Measurements from ENCODE around the gene LHFPL2. TPM values are rescaled to one million over a fixed set of nuclear protein-coding genes. Genes with fewer than 3 reads are reported as not detected.

Gene LHFPL2
- total and polyA plus RNA-seq, 9 donors = 38.0 to 90.9 (median 53.3) TPM

DNA sequence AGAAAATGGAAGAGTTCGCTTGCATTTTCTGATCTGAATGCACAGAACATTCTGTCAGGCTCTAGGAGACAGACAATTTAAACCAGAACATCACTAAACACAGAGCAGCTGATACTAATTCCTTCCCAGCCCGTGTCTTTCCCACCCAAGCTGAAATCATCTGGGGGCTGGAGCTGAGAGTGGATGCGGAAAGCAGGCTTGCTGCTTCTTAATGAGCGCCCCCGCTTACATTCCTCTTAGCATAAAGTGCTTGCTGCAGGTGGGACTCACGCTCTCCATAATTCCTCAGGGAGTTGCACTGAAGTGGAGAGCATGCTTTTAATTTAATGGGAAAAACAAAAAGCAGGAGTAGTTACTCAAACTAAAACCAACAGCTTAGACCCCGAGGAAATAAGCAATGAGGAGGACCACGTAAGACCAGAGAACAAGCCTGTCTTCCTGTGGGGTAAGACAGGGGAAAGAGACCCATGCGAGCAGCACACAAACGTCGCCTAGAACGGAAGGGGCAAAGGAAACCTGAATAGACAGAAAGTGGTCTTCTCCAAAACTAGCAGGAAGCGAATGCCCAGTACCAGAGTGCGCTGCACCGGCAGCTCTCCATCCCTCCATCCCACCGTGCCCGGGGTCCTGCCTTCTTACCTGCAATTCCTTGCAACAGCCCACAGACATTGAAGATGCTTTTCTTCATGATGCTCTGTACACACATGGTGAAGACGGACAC is 139.3 kb downstream of the LHFPL2 start:
- peak; percentile 91 for DNase-seq
- Histone ChIP-seq H3K27ac (ENCODE audit: low read length) (peak overlapping the region; percentile 68), H3K36me3 (ENCODE audit: control insufficient read depth, insufficient read depth, low read length) (peaks cover 5% of the 10 kb centered on the region), H3K4me3 (ENCODE audit: low read length) (peak overlapping the region; percentile 52), H3K9me3 (replicated peaks; ENCODE audit: control insufficient read depth, low read depth, low read length) (no peaks in the 10 kb centered on the region), H3K4me1 (ENCODE audit: control insufficient read depth, insufficient read depth, low read length) (peaks cover 79% of the 10 kb centered on the region), H3K27me3 (ENCODE audit: control insufficient read depth, insufficient read depth, low read length) (no peaks in the 10 kb centered on the region)
- 22% methylated on average over 11 of the region's 18 CpGs for WGBS (ENCODE audit: insufficient coverage)

DNA sequence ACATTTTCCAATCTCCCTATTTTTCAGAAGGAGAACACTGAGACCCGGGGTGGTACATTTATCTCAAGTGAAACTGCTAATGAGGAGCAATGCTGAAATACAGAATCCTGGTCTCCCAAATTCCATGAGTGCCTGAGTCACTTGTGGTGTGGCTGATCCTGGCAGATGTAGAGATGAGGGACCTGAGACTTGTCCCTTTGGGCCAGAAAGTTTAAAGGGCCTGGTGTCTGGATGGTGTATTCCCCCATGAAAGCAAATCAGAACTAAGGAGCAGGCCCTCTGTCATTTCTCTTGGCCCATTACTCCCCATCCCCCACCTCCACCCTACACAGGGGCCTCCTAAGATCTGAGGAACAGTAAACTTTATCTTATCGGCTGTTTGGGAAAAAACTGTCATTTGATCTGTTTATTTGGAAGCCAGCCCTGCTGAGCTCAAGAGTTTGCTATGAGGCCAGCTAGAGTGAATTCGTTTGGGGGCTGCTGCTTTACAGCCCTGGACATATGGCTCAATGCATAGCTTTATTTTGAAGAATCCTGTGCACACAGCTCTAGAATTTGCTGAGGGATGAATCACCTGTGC is 140.3 kb downstream of the LHFPL2 start:
- H3K36me3 ChIP-seq (ENCODE audit: control insufficient read depth, insufficient read depth, low read length) = no peaks in the 10 kb centered on the region
- H3K4me3 ChIP-seq (ENCODE audit: low read length) = peak overlapping the region; percentile 52
- H3K27me3 ChIP-seq (ENCODE audit: control insufficient read depth, insufficient read depth, low read length) = no peaks in the 10 kb centered on the region
- DNase-seq = peak; percentile 77
- peaks cover 85% of the 10 kb centered on the region for H3K4me1 ChIP-seq (ENCODE audit: control insufficient read depth, insufficient read depth, low read length)
- H3K27ac ChIP-seq (ENCODE audit: low read length) = peak overlapping the region; percentile 68
- WGBS (ENCODE audit: insufficient coverage) = 41% methylated on average over 2 of the region's 3 CpGs
- H3K9me3 ChIP-seq (replicated peaks; ENCODE audit: control insufficient read depth, low read depth, low read length) = no peaks in the 10 kb centered on the region

DNA sequence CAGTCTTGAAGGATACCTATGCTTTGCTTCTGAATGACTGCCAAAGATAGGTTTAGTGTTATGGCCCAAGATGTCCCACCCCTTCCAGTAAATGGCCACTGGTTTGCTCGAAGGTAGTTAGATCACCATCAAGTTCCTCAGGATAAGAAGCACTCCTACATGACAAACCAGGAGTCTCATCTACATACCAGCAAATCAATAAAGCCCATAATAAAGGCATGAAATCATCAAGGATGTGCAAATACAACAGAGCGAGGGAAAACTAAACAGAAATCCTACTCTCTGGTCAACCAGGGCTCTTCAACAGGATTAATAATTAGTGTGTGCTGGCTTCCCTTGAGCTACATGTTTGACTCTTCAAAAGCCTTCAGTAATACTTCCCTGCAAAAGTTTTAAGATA is 141.0 kb downstream of the LHFPL2 start:
- DNase-seq = no peak
- H3K9me3 ChIP-seq (replicated peaks; ENCODE audit: control insufficient read depth, low read depth, low read length) = no peaks in the 10 kb centered on the region
- peaks cover 83% of the 10 kb centered on the region for H3K4me1 ChIP-seq (ENCODE audit: control insufficient read depth, insufficient read depth, low read length)
- no peaks in the 10 kb centered on the region for H3K36me3 ChIP-seq (ENCODE audit: control insufficient read depth, insufficient read depth, low read length)
- no CpG with 5 or more reads among the region's 2 CpGs for whole genome bisulfite sequencing (ENCODE audit: insufficient coverage)
- no peak overlapping the region for H3K4me3 ChIP-seq (ENCODE audit: low read length)
- no peaks in the 10 kb centered on the region for H3K27me3 ChIP-seq (ENCODE audit: control insufficient read depth, insufficient read depth, low read length)
- no peak overlapping the region for H3K27ac ChIP-seq (ENCODE audit: low read length)

DNA sequence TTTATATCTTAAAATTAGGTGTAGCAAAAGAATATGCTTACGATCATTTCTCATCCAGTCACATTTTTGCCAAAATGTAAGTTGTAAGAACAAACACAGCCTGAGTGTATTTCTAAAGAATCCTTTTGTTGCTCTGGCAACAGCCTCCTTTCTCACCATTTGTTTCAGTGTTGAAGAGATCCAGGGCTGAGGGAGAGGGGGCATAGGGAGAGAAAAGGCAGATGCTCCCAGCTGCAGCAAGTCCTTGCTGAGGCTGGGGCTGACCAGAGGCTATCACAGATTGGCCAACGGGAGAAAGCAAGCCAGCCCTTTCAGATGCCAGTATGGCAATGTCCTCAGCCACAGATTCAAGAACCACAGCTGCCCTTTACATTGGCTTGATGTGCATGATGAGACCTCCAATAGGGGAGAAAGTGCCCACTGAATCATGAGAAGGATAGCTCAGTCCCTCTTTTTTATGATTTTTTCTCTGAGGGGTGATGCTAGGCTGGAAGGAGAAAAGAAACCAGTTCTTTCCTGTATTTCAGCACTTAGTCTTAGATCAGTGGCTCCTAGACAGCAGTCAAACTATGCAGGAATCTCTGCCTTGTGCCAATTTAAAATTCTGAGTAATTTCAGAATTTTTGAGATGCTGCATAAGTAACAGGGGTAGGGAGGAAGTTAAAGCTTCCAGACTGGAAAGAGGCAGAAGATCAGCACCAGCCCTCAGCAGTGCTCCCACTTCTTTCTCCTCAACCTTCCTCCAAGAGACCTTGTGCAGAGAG is 142.1 kb downstream of the LHFPL2 start:
- H3K4me1 ChIP-seq (ENCODE audit: control insufficient read depth, insufficient read depth, low read length) = peaks cover 74% of the 10 kb centered on the region
- peak overlapping the region; percentile 91 for H3K27ac ChIP-seq (ENCODE audit: low read length)
- H3K27me3 ChIP-seq (ENCODE audit: control insufficient read depth, insufficient read depth, low read length) = no peaks in the 10 kb centered on the region
- no peak overlapping the region for H3K4me3 ChIP-seq (ENCODE audit: low read length)
- no CpG with 5 or more reads among the region's 2 CpGs for WGBS (ENCODE audit: insufficient coverage)
- no peaks in the 10 kb centered on the region for H3K36me3 ChIP-seq (ENCODE audit: control insufficient read depth, insufficient read depth, low read length)
- DNase-seq = peak; percentile 92
- no peaks in the 10 kb centered on the region for H3K9me3 ChIP-seq (replicated peaks; ENCODE audit: control insufficient read depth, low read depth, low read length)

DNA sequence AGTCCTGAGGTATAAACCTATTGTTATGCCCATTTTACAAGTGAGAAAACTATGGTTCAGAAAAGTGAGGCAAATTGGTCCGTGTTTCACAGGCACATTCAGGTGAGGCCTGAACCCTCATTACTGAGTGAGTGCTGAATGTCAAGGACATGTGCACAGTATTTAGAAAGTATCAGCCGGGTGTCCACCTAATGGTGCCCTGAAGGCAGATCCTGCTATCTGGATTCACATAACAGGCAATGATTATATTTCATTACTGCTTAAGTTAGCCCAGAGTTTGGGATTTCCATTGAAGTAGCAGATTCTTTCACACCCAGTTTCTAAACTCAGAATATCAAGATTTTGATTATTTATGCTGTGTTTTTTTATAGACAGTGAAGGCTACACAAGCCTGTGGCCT is 142.7 kb downstream of the LHFPL2 start:
- Histone ChIP-seq H3K9me3 (replicated peaks; ENCODE audit: control insufficient read depth, low read depth, low read length) (no peaks in the 10 kb centered on the region), H3K4me1 (ENCODE audit: control insufficient read depth, insufficient read depth, low read length) (peaks cover 73% of the 10 kb centered on the region)
- 20% methylated on average over 1 of the region's 2 CpGs for WGBS (ENCODE audit: insufficient coverage)

DNA sequence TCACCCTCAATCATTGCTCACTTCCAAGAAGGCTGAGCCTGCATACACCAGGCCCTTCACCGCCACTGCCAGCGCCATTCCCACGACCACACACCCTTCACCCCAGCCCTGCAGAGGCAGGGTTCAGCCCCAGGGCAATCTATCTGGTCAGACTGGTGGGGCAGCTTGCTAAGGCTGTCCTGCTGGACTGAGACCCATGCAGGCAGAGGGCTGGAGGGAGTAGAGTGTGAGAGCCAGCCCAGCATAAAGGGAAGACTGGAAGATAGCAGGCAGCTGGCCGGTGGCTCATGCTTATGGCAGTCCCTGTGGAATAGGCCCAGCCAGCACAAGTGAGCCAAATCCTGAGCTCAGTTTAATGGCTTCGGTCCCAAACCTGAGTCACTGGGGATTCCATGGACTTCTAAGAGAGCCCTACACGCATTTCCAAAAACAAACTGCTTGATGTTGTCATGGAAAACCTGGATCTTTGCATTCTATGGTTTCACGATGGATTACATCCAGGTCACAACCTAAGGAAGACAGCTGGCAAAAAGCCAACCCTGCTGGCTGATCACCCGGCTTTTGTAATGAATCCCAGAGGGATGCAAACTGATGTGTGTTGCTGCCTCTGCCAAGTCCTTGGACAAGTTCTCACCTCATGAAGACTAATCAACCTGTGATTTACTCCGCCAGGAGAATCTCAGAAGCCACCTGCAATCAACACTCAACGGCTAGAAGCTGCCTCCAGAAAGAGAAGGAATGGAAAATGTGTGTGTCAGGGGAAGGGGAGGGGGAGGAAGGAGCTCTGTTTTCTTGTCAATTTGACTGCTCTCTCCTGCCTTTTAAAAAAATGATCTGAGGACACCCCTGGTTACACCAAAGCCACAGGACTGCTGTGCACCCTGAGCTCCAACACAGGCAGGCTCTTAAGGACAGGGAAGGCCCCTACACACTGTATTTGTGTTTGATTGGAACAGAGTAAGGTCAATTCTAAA is 143.6 kb downstream of the LHFPL2 start:
- Histone ChIP-seq H3K27me3 (ENCODE audit: control insufficient read depth, insufficient read depth, low read length) (no peaks in the 10 kb centered on the region), H3K27ac (ENCODE audit: low read length) (peak overlapping the region; percentile 91), H3K9me3 (replicated peaks; ENCODE audit: control insufficient read depth, low read depth, low read length) (no peaks in the 10 kb centered on the region), H3K4me1 (ENCODE audit: control insufficient read depth, insufficient read depth, low read length) (peaks cover 68% of the 10 kb centered on the region), H3K36me3 (ENCODE audit: control insufficient read depth, insufficient read depth, low read length) (peaks cover 3% of the 10 kb centered on the region), H3K4me3 (ENCODE audit: low read length) (no peak overlapping the region)
- peak; percentile 98 for DNase-seq
- 19% methylated on average over 4 of the region's 10 CpGs for WGBS (ENCODE audit: insufficient coverage)

More for the DNA sequence above, 142.7 kb downstream of the LHFPL2 start:
- Histone ChIP-seq H3K27ac (ENCODE audit: low read length) (peak overlapping the region; percentile 91), H3K36me3 (ENCODE audit: control insufficient read depth, insufficient read depth, low read length) (no peaks in the 10 kb centered on the region), H3K27me3 (ENCODE audit: control insufficient read depth, insufficient read depth, low read length) (no peaks in the 10 kb centered on the region), H3K4me3 (ENCODE audit: low read length) (no peak overlapping the region)
- no peak for DNase-seq

DNA sequence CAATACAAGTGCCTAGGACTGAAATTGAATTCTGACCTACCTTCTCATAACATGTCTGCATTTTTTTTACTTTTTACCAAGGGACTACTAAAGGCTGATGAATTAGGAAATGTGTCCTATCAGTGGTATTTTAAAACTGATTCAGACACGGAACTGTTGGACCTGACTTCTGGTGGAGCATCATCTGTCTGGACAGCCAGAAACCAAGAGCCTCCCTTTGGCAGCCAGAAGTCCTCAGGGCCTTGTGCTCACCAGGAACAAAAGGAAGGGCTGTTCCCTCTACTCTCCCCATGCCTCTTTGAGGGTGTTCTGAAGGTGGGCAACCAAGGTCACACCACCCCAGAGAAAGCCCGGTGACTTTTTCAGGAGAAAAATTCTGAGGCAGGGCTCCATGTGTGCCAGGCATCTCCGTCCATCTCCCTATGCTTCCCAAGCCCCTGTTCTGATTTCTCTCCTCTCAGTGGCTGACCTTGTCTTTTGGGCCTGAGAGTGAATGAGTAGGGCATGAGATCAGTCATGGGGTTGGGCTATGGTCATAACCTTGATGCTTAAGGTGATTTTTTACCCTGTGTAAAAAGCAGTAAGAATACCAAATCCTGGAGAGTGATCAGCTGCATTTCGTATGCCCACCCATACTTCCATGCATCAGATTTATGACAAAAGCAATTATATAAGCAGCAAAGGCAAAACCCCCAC is 144.5 kb downstream of the LHFPL2 start:
- peaks cover 59% of the 10 kb centered on the region for H3K4me1 ChIP-seq (ENCODE audit: control insufficient read depth, insufficient read depth, low read length)
- peak overlapping the region; percentile 91 for H3K27ac ChIP-seq (ENCODE audit: low read length)
- no peaks in the 10 kb centered on the region for H3K27me3 ChIP-seq (ENCODE audit: control insufficient read depth, insufficient read depth, low read length)
- 43% methylated on average over 1 of the region's 4 CpGs for WGBS (ENCODE audit: insufficient coverage)
- H3K36me3 ChIP-seq (ENCODE audit: control insufficient read depth, insufficient read depth, low read length) = peaks cover 3% of the 10 kb centered on the region
- peak; percentile 85 for DNase-seq
- no peak overlapping the region for H3K4me3 ChIP-seq (ENCODE audit: low read length)
- no peaks in the 10 kb centered on the region for H3K9me3 ChIP-seq (replicated peaks; ENCODE audit: control insufficient read depth, low read depth, low read length)

DNA sequence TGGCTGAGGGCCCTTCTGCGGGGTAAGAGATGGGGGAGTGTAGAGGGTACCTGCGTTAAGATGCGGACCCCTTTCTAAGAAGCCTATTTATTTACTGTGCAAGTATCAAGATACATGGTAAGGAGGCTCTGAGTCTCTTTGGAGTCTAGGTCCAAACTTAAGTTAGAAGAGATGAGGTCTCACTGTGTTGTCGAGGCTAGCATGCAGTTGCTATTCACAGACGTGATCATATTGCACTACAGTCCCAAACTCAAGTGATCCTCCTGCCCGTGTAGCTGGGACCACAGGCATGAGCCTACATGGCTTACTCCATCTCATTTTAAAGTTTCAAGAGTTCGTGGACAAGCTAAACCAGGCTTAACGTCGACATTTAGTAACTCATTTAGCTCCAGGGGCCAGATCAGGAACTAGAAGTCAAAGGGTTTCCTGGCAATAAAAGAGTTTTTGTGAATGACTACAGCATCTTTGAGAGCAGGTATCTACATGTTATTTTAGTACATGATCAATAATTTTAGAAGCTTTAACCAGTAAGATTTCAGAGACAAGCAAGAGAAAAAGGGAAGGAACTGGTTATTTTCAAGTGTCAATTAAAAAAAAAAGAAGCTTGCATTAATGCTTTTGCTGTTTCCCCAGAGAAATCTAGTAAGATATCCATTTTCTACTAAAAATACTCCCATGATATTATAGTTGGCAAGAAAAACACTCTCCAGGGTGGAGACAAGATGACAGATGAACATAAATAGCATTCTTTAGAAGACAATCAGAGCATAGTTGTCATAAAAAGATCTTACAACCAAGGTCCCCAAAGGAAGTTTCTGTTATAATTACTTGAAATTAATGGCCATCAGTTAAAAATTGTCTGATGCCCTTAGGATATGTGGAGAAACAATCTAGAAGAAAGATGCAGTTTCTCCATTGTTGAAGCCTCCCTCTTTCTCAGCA is 146.9 kb downstream of the LHFPL2 start:
- Histone ChIP-seq H3K36me3 (ENCODE audit: control insufficient read depth, insufficient read depth, low read length) (peaks cover 3% of the 10 kb centered on the region), H3K27ac (ENCODE audit: low read length) (peak overlapping the region; percentile 37), H3K27me3 (ENCODE audit: control insufficient read depth, insufficient read depth, low read length) (no peaks in the 10 kb centered on the region), H3K9me3 (replicated peaks; ENCODE audit: control insufficient read depth, low read depth, low read length) (no peaks in the 10 kb centered on the region), H3K4me3 (ENCODE audit: low read length) (no peak overlapping the region), H3K4me1 (ENCODE audit: control insufficient read depth, insufficient read depth, low read length) (peaks cover 57% of the 10 kb centered on the region)
- DNase-seq = peak; percentile 50
- 50% methylated on average over 2 of the region's 9 CpGs for WGBS (ENCODE audit: insufficient coverage)

Measured in muscle of leg (tissue), 11 donors.